SK-N-SH (cell line): Measurements from ENCODE around the gene CXCL16. TPM values are rescaled to one million over a fixed set of nuclear protein-coding genes. Genes with fewer than 3 reads are reported as not detected.

ENCODE experiments used
- CTCF ChIA-PET: fragments of 300-600, 350-600 bp; formaldehyde crosslinking; extraction: SDS; loops from one replicate; lab custom pipeline; 2021; lab: Yijun Ruan, JAX
- POLR2A ChIA-PET: fragments of 350-600 bp; sonication (Branson Sonifier 250); formaldehyde crosslinking; extraction: SDS; loops from one replicate; lab custom pipeline; 2020; ENCODE audit warnings: antibody characterized with exemption, inconsistent platforms; lab: Yijun Ruan, JAX
- DNase-seq: peaks from one replicate; pipeline ENCODE4 v3.0.0; 2012
- H2AFZ ChIP-seq: fragments of 200-600 bp; sonication (generic); 2 replicates; pipeline ENCODE4 v1.8.1; 2016; ENCODE audit warnings: antibody characterized with exemption, mild to moderate bottlenecking, low read depth
- H3F3A ChIP-seq: fragments of 200-600 bp; sonication (generic); replicated peaks from 2 replicates; pipeline ENCODE3; 2016; ENCODE audit warnings: antibody characterized with exemption, mild to moderate bottlenecking; ENCODE audit not compliant: insufficient read depth
- H3K27ac ChIP-seq, 2 experiments: fragments of 200-500 bp in 1 of 2; fragments of 200-600 bp in 1 of 2; sonication (Bioruptor generic) in 1 of 2; sonication (generic), shearing (Covaris generic) in 1 of 2; 2 replicates each; pipeline versions ENCODE4 v1.5.1 to v1.6.1; 2014 to 2016; ENCODE audit warnings: low read depth in 2 of 2, inconsistent platforms in 1 of 2, low read length in 1 of 2, mild to moderate bottlenecking in 1 of 2, mixed read lengths in 1 of 2
- H3K27me3 ChIP-seq: fragments of 200-600 bp; sonication (generic), shearing (Covaris generic); 2 replicates; pipeline ENCODE4 v1.6.1; 2016; ENCODE audit warnings: mixed run types; ENCODE audit not compliant: insufficient read depth
- H3K36me3 ChIP-seq, 2 experiments: fragments of 200-500 bp in 1 of 2; fragments of 200-600 bp in 1 of 2; sonication (Bioruptor generic) in 1 of 2; sonication (generic) in 1 of 2; replicated peaks in 1 of 2; 2 replicates each; pipeline versions ENCODE3 to v1.5.1; 2014 to 2016; ENCODE audit warnings: low read length in 1 of 2, mild to moderate bottlenecking in 1 of 2; ENCODE audit not compliant: insufficient read depth in 2 of 2, control insufficient read depth in 1 of 2
- H3K4me1 ChIP-seq, 2 experiments: fragments of 200-500 bp in 1 of 2; fragments of 200-600 bp in 1 of 2; sonication (Bioruptor generic) in 1 of 2; sonication (generic), shearing (Covaris generic) in 1 of 2; 2 replicates each; pipeline versions ENCODE4 v1.5.1 to v1.6.1; 2014 to 2016; ENCODE audit warnings: low read depth in 1 of 2, low read length in 1 of 2, mixed run types in 1 of 2; ENCODE audit not compliant: insufficient read depth in 2 of 2, control insufficient read depth in 1 of 2
- H3K4me2 ChIP-seq: fragments of 200-600 bp; sonication (generic), shearing (Covaris generic); 2 replicates; pipeline ENCODE4 v1.6.1; 2017; ENCODE audit warnings: mixed run types
- H3K4me3 ChIP-seq, 2 experiments: fragments of 200-500 bp in 1 of 2; fragments of 200-600 bp in 1 of 2; sonication (Bioruptor generic) in 1 of 2; sonication (generic), shearing (Covaris generic) in 1 of 2; 2 replicates each; pipeline versions ENCODE4 v1.5.1 to v1.8.1; 2014 to 2016; ENCODE audit warnings: low read depth in 2 of 2, inconsistent platforms in 1 of 2, low read length in 1 of 2, mild to moderate bottlenecking in 1 of 2, mixed read lengths in 1 of 2, moderate library complexity in 1 of 2
- H3K79me2 ChIP-seq: fragments of 200-600 bp; sonication (generic); 2 replicates; pipeline ENCODE4 v1.8.1; 2017; ENCODE audit warnings: mild to moderate bottlenecking; ENCODE audit not compliant: insufficient read depth
- H3K9ac ChIP-seq: fragments of 200-600 bp; sonication (generic); 2 replicates; pipeline ENCODE4 v1.6.1; 2017; ENCODE audit warnings: mixed run types
- H3K9me2 ChIP-seq: fragments of 200-600 bp; sonication (generic); 2 replicates; pipeline ENCODE4 v1.6.1; 2017; ENCODE audit warnings: mixed run types
- H3K9me3 ChIP-seq: fragments of 200-600 bp; sonication (generic); 2 replicates; pipeline ENCODE4 v1.6.1; 2017; ENCODE audit warnings: mixed run types, mild to moderate bottlenecking, moderate library complexity
- H4K20me1 ChIP-seq: fragments of 200-600 bp; sonication (generic); 2 replicates; pipeline ENCODE4 v1.6.1; 2017; ENCODE audit warnings: mild to moderate bottlenecking, mixed run types; ENCODE audit not compliant: insufficient read depth
- FOSL2 ChIP-seq: IDR thresholded peaks from 2 replicates; pipeline ENCODE4 v1.4.0; 2012; ENCODE audit warnings: low read depth, mild to moderate bottlenecking, moderate library complexity, borderline replicate concordance
- FOXJ3 ChIP-seq: sonication (generic); formaldehyde crosslinking; IDR thresholded peaks from 2 replicates; pipeline ENCODE4 v1.5.1; 2020; ENCODE audit warnings: mild to moderate bottlenecking, missing genetic modification reagents
- FOXM1 ChIP-seq: IDR thresholded peaks from 2 replicates; pipeline ENCODE4 v1.4.0; 2012; ENCODE audit warnings: low read depth, mild to moderate bottlenecking
- GABPA ChIP-seq: IDR thresholded peaks from 2 replicates; pipeline ENCODE4 v1.4.0; 2012; ENCODE audit warnings: low read depth, mild to moderate bottlenecking
- GATA2 ChIP-seq: sonication (generic); formaldehyde crosslinking; IDR thresholded peaks from 2 replicates; pipeline ENCODE4 v1.5.0; 2020; ENCODE audit warnings: mild to moderate bottlenecking, missing genetic modification reagents
- IRF3 ChIP-seq: fragments of 150-350 bp; IDR thresholded peaks from 2 replicates; pipeline ENCODE4 v1.6.1; 2016; ENCODE audit warnings: mild to moderate bottlenecking, low read depth, low read length
- MXI1 ChIP-seq: IDR thresholded peaks from 2 replicates; pipeline ENCODE4 v1.6.1; 2012; ENCODE audit warnings: mild to moderate bottlenecking, low read depth, low read length, improper control_type of control experiment
- NFIC ChIP-seq: IDR thresholded peaks from 2 replicates; pipeline ENCODE4 v1.4.0; 2012; ENCODE audit warnings: borderline replicate concordance
- NRF1 ChIP-seq: IDR thresholded peaks from 2 replicates; pipeline ENCODE4 v1.6.1; 2012; ENCODE audit warnings: low read depth, mild to moderate bottlenecking, low read length
- POLR2AphosphoS5 ChIP-seq: IDR thresholded peaks from 2 replicates; pipeline ENCODE4 v1.6.1; 2012; ENCODE audit warnings: low read depth, low read length
- REST ChIP-seq: IDR thresholded peaks from 2 replicates; pipeline ENCODE4 v1.6.1; 2012; ENCODE audit warnings: mild to moderate bottlenecking, low read depth, low read length, moderate library complexity
- RFX5 ChIP-seq: IDR thresholded peaks from 2 replicates; pipeline ENCODE4 v1.6.1; 2012; ENCODE audit warnings: mild to moderate bottlenecking, improper control_type of control experiment, low read length
- RXRA ChIP-seq: IDR thresholded peaks from 2 replicates; pipeline ENCODE4 v1.4.0; 2012; ENCODE audit warnings: low read depth, mild to moderate bottlenecking, borderline replicate concordance
- SMC3 ChIP-seq: IDR thresholded peaks from 2 replicates; pipeline ENCODE4 v1.6.1; 2012; ENCODE audit warnings: low read depth, low read length, improper control_type of control experiment
- TCF12 ChIP-seq: IDR thresholded peaks from 2 replicates; pipeline ENCODE4 v1.4.0; 2012
- TEAD4 ChIP-seq: IDR thresholded peaks from 2 replicates; pipeline ENCODE4 v1.4.0; 2012; ENCODE audit warnings: mild to moderate bottlenecking, borderline replicate concordance; ENCODE audit not compliant: insufficient read depth
- WGBS: methylation state at CpG from one replicate; pipeline ENCODE4 v1.1.6; 2017; ENCODE audit warnings: low lambda C conversion rate; 5-methylcytosine and 5-hydroxymethylcytosine counted together
- polyA plus RNA-seq, 3 experiments: library from polyadenylated mRNA; depleted of rRNA; stranded (reverse); fragments of >200 nt; gene quantifications; 2 replicates each; pipeline ENCODE4 v1.2.3, GENCODE V29; 2012
- TF ChIP-seq, protein P1 (sequence below): IDR thresholded peaks from 2 replicates; pipeline ENCODE4 v1.4.0; 2012; ENCODE audit warnings: low read depth, borderline replicate concordance
- TF ChIP-seq, protein P2 (sequence below): fragments of 150-350 bp; IDR thresholded peaks from 2 replicates; pipeline ENCODE4 v1.6.1; 2017; ENCODE audit warnings: antibody characterized with exemption, low read length, low read depth, borderline replicate concordance

CXCL16 gene
- polyA plus RNA-seq, 1 of the 3 experiments (the other 2 are of a cell fraction), result 4.3 TPM

DNA sequence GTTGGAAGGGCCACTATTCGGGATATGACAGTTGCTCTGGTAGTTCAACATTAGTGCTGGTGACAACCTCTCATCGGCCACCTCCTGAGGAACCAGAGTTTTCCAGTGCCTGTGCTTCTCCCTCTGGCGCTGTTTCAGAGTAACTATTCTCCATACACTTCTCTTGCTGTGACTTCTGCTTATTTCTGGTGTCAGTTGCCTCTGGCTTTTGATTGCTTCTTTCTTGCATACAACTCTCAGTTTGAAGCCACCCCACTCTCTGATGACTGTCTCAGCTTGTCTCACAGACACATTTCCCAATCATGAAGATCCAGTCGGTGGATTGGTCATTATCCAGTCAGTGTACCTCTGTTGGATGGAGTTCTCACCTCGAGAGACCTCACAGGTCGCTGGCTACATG is 28.6 kb upstream of the CXCL16 start:
- TF ChIP-seq RFX5, result no peak
- TF ChIP-seq RXRA, result no peak
- TF ChIP-seq GABPA, result no peak
- TF ChIP-seq SMC3, result no peak
- no peak for TF ChIP-seq NRF1
- TF ChIP-seq, protein P1, sequence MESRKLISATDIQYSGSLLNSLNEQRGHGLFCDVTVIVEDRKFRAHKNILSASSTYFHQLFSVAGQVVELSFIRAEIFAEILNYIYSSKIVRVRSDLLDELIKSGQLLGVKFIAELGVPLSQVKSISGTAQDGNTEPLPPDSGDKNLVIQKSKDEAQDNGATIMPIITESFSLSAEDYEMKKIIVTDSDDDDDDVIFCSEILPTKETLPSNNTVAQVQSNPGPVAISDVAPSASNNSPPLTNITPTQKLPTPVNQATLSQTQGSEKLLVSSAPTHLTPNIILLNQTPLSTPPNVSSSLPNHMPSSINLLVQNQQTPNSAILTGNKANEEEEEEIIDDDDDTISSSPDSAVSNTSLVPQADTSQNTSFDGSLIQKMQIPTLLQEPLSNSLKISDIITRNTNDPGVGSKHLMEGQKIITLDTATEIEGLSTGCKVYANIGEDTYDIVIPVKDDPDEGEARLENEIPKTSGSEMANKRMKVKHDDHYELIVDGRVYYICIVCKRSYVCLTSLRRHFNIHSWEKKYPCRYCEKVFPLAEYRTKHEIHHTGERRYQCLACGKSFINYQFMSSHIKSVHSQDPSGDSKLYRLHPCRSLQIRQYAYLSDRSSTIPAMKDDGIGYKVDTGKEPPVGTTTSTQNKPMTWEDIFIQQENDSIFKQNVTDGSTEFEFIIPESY, result no peak
- TF ChIP-seq POLR2AphosphoS5, result no peak
- TF ChIP-seq MXI1, result no peak
- no peak for TF ChIP-seq FOXJ3 (CRISPR knock-in tag)
- no peak for TF ChIP-seq REST
- no peak for TF ChIP-seq FOSL2
- no peak for TF ChIP-seq TCF12
- TF ChIP-seq FOXM1, result no peak
- no peak for TF ChIP-seq NFIC
- no peak for TF ChIP-seq TEAD4
- no peak for TF ChIP-seq IRF3
- no peak for TF ChIP-seq GATA2 (CRISPR knock-in tag)
- TF ChIP-seq, protein P2, sequence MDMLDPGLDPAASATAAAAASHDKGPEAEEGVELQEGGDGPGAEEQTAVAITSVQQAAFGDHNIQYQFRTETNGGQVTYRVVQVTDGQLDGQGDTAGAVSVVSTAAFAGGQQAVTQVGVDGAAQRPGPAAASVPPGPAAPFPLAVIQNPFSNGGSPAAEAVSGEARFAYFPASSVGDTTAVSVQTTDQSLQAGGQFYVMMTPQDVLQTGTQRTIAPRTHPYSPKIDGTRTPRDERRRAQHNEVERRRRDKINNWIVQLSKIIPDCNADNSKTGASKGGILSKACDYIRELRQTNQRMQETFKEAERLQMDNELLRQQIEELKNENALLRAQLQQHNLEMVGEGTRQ, result no peak
- CTCF ChIA-PET, result interaction anchor here (0.7 to 1.6 kb wide), 3 partner anchors 18 to 121 kb away, joined by 3 to 6 read pairs (median 3); partner anchors contain the start of gene VMO1
- Histone ChIP-seq H3K4me3 (no peak overlapping the region), H2AFZ (no peak overlapping the region), H4K20me1 (no peaks in the 10 kb centered on the region), H3K9me2 (no peaks in the 10 kb centered on the region), H3K36me3 (no peaks in the 10 kb centered on the region), H3K27me3 (peaks cover 44% of the 10 kb centered on the region), H3K9me3 (no peaks in the 10 kb centered on the region), H3K27ac (no peak overlapping the region), H3K79me2 (no peaks in the 10 kb centered on the region), H3F3A (no peaks in the 10 kb centered on the region), H3K4me1 (peaks cover 0 to 10% of the 10 kb centered on the region in 2 experiments; a peak in 1 of 4 replicates), H3K4me2 (no peak overlapping the region), H3K9ac (no peak overlapping the region)
- POLR2A ChIA-PET, result no interaction called here
- WGBS, result 26% methylated on average over 6 of the region's 6 CpGs
- DNase-seq, result no peak
